Measurements from ENCODE around the gene MMAB.

The MMAB gene

GRCh38 chr12:109586385-109587296 lies 13.3 kb upstream of the MMAB start:
- intact Hi-C loops (cut with micrococcal nuclease): no loop called here
- no peak overlapping the region for H3K4me3 Mint-ChIP-seq
- peaks cover 92% of the 10 kb centered on the region for H3K36me3 Mint-ChIP-seq (ENCODE audit: low read depth)

GRCh38 chr12:109583733-109584132 lies 10.4 kb upstream of the MMAB start:
- H3K27me3 Mint-ChIP-seq: no peaks in the 10 kb centered on the region
- H3K4me1 Mint-ChIP-seq (ENCODE audit: low read depth): no peaks in the 10 kb centered on the region
- intact Hi-C loops (cut with micrococcal nuclease): no loop called here
- H3K27ac Mint-ChIP-seq: no peak overlapping the region
- no peaks in the 10 kb centered on the region for H3K9me3 Mint-ChIP-seq
- no peak overlapping the region for H3K4me3 Mint-ChIP-seq
- H3K36me3 Mint-ChIP-seq (ENCODE audit: low read depth): peaks cover 95% of the 10 kb centered on the region

More at GRCh38 chr12:109586385-109587296, 13.3 kb upstream of the MMAB start:
- Mint-ChIP-seq H3K4me1 (ENCODE audit: low read depth) (no peaks in the 10 kb centered on the region), H3K27ac (no peak overlapping the region), H3K9me3 (no peaks in the 10 kb centered on the region), H3K27me3 (no peaks in the 10 kb centered on the region)

- H3K27me3 Mint-ChIP-seq: no peaks in the 10 kb centered on the region
- H3K36me3 Mint-ChIP-seq (ENCODE audit: low read depth): peaks cover 95% of the 10 kb centered on the region
- no peaks in the 10 kb centered on the region for H3K9me3 Mint-ChIP-seq
- no peak overlapping the region for H3K27ac Mint-ChIP-seq
- intact Hi-C loops (cut with micrococcal nuclease): no loop called here
- no peak overlapping the region for H3K4me3 Mint-ChIP-seq
- H3K4me1 Mint-ChIP-seq (ENCODE audit: low read depth): no peaks in the 10 kb centered on the region
Observed at GRCh38 chr12:109582636-109583035, 9.3 kb upstream of the MMAB start.

GRCh38 chr12:109581856-109582255 lies 8.6 kb upstream of the MMAB start:
- Mint-ChIP-seq H3K27ac (no peak overlapping the region), H3K36me3 (ENCODE audit: low read depth) (peaks cover 95% of the 10 kb centered on the region)
- intact Hi-C loops (cut with micrococcal nuclease): no loop called here

GRCh38 chr12:109581334-109581691 lies 8.0 kb upstream of the MMAB start:
- no peak overlapping the region for H3K27ac Mint-ChIP-seq
- H3K4me1 Mint-ChIP-seq (ENCODE audit: low read depth): no peaks in the 10 kb centered on the region
- intact Hi-C loops (cut with micrococcal nuclease): no loop called here
- H3K27me3 Mint-ChIP-seq: no peaks in the 10 kb centered on the region
- no peaks in the 10 kb centered on the region for H3K9me3 Mint-ChIP-seq
- H3K36me3 Mint-ChIP-seq (ENCODE audit: low read depth): peaks cover 95% of the 10 kb centered on the region
- no peak overlapping the region for H3K4me3 Mint-ChIP-seq

More at GRCh38 chr12:109581856-109582255, 8.6 kb upstream of the MMAB start:
- no peaks in the 10 kb centered on the region for H3K4me1 Mint-ChIP-seq (ENCODE audit: low read depth)
- no peak overlapping the region for H3K4me3 Mint-ChIP-seq
- no peaks in the 10 kb centered on the region for H3K27me3 Mint-ChIP-seq
- H3K9me3 Mint-ChIP-seq: no peaks in the 10 kb centered on the region

GRCh38 chr12:109580684-109581333 lies 7.5 kb upstream of the MMAB start:
- Mint-ChIP-seq H3K9me3 (no peaks in the 10 kb centered on the region), H3K4me1 (ENCODE audit: low read depth) (no peaks in the 10 kb centered on the region), H3K36me3 (ENCODE audit: low read depth) (peaks cover 95% of the 10 kb centered on the region), H3K27ac (no peak overlapping the region), H3K4me3 (no peak overlapping the region), H3K27me3 (no peaks in the 10 kb centered on the region)
- intact Hi-C loops (cut with micrococcal nuclease): no loop called here

- intact Hi-C loops (cut with micrococcal nuclease): no loop called here
- H3K36me3 Mint-ChIP-seq (ENCODE audit: low read depth): peaks cover 95% of the 10 kb centered on the region
- H3K9me3 Mint-ChIP-seq: no peaks in the 10 kb centered on the region
- H3K4me1 Mint-ChIP-seq (ENCODE audit: low read depth): peaks cover 3% of the 10 kb centered on the region
- no peak overlapping the region for H3K4me3 Mint-ChIP-seq
- H3K27ac Mint-ChIP-seq: no peak overlapping the region
- H3K27me3 Mint-ChIP-seq: no peaks in the 10 kb centered on the region
Observed at GRCh38 chr12:109580272-109580671, 7.0 kb upstream of the MMAB start.

- Mint-ChIP-seq H3K27ac (no peak overlapping the region), H3K4me1 (ENCODE audit: low read depth) (peaks cover 10% of the 10 kb centered on the region), H3K4me3 (no peak overlapping the region), H3K27me3 (no peaks in the 10 kb centered on the region), H3K36me3 (ENCODE audit: low read depth) (peaks cover 94% of the 10 kb centered on the region), H3K9me3 (no peaks in the 10 kb centered on the region)
- intact Hi-C loops (cut with micrococcal nuclease): no loop called here
Observed at GRCh38 chr12:109579639-109580038, 6.3 kb upstream of the MMAB start.

GRCh38 chr12:109578330-109578927 lies 5.1 kb upstream of the MMAB start:
- Mint-ChIP-seq H3K27me3 (no peaks in the 10 kb centered on the region), H3K36me3 (ENCODE audit: low read depth) (peaks cover 83% of the 10 kb centered on the region), H3K27ac (no peak overlapping the region), H3K4me3 (no peak overlapping the region), H3K4me1 (ENCODE audit: low read depth) (peaks cover 15% of the 10 kb centered on the region), H3K9me3 (no peaks in the 10 kb centered on the region)
- intact Hi-C loops (cut with micrococcal nuclease): no loop called here

- Mint-ChIP-seq H3K4me3 (no peak overlapping the region), H3K4me1 (ENCODE audit: low read depth) (peaks cover 25% of the 10 kb centered on the region), H3K9me3 (no peaks in the 10 kb centered on the region), H3K27ac (no peak overlapping the region), H3K36me3 (ENCODE audit: low read depth) (peaks cover 81% of the 10 kb centered on the region), H3K27me3 (no peaks in the 10 kb centered on the region)
- intact Hi-C loops (cut with micrococcal nuclease): no loop called here
Observed at GRCh38 chr12:109577311-109577710, 4.0 kb upstream of the MMAB start.

GRCh38 chr12:109575683-109576082 lies 2.4 kb upstream of the MMAB start:
- Mint-ChIP-seq H3K4me1 (ENCODE audit: low read depth) (peaks cover 32% of the 10 kb centered on the region), H3K4me3 (no peak overlapping the region), H3K27me3 (no peaks in the 10 kb centered on the region), H3K36me3 (ENCODE audit: low read depth) (peaks cover 76% of the 10 kb centered on the region), H3K9me3 (no peaks in the 10 kb centered on the region), H3K27ac (no peak overlapping the region)
- intact Hi-C loops (cut with micrococcal nuclease): no loop called here

GRCh38 chr12:109573914-109574244 lies 575 bp upstream of the MMAB start:
- intact Hi-C loops (cut with micrococcal nuclease): no loop called here
- Mint-ChIP-seq H3K27ac (peak overlapping the region; percentile 89), H3K4me1 (ENCODE audit: low read depth) (peaks cover 40% of the 10 kb centered on the region), H3K9me3 (no peaks in the 10 kb centered on the region), H3K36me3 (ENCODE audit: low read depth) (peaks cover 74% of the 10 kb centered on the region), H3K4me3 (peak overlapping the region; percentile 89), H3K27me3 (no peaks in the 10 kb centered on the region)

GRCh38 chr12:109572506-109572845 lies 828 bp downstream of the MMAB start:
- intact Hi-C loops (cut with micrococcal nuclease): no loop called here
- Mint-ChIP-seq H3K9me3 (no peaks in the 10 kb centered on the region), H3K27me3 (no peaks in the 10 kb centered on the region), H3K36me3 (ENCODE audit: low read depth) (peaks cover 74% of the 10 kb centered on the region), H3K27ac (peak overlapping the region; percentile 89), H3K4me3 (peak overlapping the region; percentile 89), H3K4me1 (ENCODE audit: low read depth) (peaks cover 40% of the 10 kb centered on the region)

- intact Hi-C loops (cut with micrococcal nuclease): no loop called here
- no peaks in the 10 kb centered on the region for H3K27me3 Mint-ChIP-seq
- H3K9me3 Mint-ChIP-seq: no peaks in the 10 kb centered on the region
- no peak overlapping the region for H3K27ac Mint-ChIP-seq
- peaks cover 74% of the 10 kb centered on the region for H3K36me3 Mint-ChIP-seq (ENCODE audit: low read depth)
- H3K4me3 Mint-ChIP-seq: no peak overlapping the region
- H3K4me1 Mint-ChIP-seq (ENCODE audit: low read depth): peaks cover 40% of the 10 kb centered on the region
Observed at GRCh38 chr12:109571773-109572505, 1.4 kb downstream of the MMAB start.

Measured in dendritic cell treated with granulocyte-macrophage colony-stimulating factor and Interleukin-4, amounts not matched to agents 40 ng/mL and 50 ng/mL, for 4 days (primary cell).